ENCODE results near the gene NDRG3.

DNA sequence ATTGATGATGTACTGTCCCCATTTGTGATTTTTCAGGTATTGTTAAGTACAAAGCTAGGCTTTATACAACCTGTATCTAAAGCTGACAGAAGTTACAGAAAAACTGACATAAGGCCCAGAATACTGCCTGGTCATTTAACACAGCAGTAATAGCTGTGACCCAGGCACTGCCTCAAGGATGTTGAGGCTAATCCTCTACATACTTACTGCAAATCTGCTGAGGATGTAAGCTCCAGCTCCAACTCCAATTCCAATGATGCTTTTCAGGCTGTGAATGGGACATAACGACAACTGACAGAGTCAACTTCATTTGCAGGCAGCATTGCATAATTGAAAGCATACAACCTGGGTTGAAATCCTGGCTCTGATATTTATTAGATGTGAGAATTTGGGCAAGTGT, 63.6 kb downstream of the NDRG3 start:
- TF ChIP-seq, protein P1, sequence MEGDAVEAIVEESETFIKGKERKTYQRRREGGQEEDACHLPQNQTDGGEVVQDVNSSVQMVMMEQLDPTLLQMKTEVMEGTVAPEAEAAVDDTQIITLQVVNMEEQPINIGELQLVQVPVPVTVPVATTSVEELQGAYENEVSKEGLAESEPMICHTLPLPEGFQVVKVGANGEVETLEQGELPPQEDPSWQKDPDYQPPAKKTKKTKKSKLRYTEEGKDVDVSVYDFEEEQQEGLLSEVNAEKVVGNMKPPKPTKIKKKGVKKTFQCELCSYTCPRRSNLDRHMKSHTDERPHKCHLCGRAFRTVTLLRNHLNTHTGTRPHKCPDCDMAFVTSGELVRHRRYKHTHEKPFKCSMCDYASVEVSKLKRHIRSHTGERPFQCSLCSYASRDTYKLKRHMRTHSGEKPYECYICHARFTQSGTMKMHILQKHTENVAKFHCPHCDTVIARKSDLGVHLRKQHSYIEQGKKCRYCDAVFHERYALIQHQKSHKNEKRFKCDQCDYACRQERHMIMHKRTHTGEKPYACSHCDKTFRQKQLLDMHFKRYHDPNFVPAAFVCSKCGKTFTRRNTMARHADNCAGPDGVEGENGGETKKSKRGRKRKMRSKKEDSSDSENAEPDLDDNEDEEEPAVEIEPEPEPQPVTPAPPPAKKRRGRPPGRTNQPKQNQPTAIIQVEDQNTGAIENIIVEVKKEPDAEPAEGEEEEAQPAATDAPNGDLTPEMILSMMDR (conservative IDR thresholded peaks at IDR 0.05; ENCODE audit: low read depth, low read length): no peak
- TF ChIP-seq POLR2A (IDR thresholded peaks at IDR 0.05; ENCODE audit: low read depth, low read length): no peak
